Measurements from ENCODE around the gene EPS8L2. TPM values are rescaled to one million over a fixed set of nuclear protein-coding genes. Genes with fewer than 3 reads are reported as not detected.

The EPS8L2 gene
- total RNA-seq, 1 experiment from 2014 or later: 264 TPM

GRCh38 chr11:698493-699115 is 7.4 kb upstream of the EPS8L2 start:
- in situ Hi-C loops (cut with HindIII; ENCODE audit: low pct_unique_long_range_greater_than_20kb, low sequenced_read_pairs): no loop called here
- DNase-seq (ENCODE audit: low read depth): no peak

- in situ Hi-C loops (cut with HindIII; ENCODE audit: low pct_unique_long_range_greater_than_20kb, low sequenced_read_pairs): no loop called here
- DNase-seq (ENCODE audit: low read depth): no peak
These were observed 6.9 kb upstream of the EPS8L2 start for GRCh38 chr11:699116-699508.

GRCh38 chr11:699753-700152 is 6.3 kb upstream of the EPS8L2 start:
- no peak for DNase-seq (ENCODE audit: low read depth)
- in situ Hi-C loops (cut with HindIII; ENCODE audit: low pct_unique_long_range_greater_than_20kb, low sequenced_read_pairs): no loop called here

DNA sequence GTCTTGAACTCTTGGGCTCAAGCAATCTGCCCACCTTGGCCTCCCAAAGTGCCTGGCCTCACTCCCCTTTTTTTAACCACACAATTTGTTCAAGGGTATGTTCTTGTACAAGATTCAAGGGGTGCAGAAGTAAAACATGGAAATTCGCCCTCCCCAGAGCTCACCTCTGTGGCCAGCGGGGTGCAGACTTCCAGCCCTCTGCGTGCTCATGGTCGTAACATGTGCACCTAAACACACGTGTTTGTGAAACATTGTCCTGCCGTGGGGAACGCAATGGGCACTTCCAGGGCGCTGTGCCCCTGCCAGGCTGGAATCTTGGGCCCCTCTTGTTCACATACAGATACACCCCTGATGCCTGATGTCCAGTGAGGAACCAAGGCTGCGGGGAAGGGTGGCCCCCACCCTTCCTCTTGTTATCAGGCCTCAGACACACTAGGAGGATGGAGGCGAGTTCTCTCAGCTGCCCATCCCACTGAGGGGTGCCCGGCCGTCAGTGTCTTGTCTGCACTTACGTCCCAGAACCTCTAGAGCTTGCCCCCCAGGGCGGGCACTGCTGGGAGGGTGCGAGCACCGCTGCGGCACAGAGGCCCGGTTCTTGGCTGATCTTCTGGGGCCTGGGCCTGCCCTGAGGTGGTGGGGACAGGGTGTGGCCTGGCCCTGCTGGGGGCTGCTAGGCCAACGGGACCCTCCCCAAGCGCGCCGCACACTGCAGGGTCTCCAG is 4.1 kb upstream of the EPS8L2 start:
- in situ Hi-C loops (cut with HindIII; ENCODE audit: low pct_unique_long_range_greater_than_20kb, low sequenced_read_pairs): no loop called here
- DNase-seq (ENCODE audit: low read depth): no peak

DNA sequence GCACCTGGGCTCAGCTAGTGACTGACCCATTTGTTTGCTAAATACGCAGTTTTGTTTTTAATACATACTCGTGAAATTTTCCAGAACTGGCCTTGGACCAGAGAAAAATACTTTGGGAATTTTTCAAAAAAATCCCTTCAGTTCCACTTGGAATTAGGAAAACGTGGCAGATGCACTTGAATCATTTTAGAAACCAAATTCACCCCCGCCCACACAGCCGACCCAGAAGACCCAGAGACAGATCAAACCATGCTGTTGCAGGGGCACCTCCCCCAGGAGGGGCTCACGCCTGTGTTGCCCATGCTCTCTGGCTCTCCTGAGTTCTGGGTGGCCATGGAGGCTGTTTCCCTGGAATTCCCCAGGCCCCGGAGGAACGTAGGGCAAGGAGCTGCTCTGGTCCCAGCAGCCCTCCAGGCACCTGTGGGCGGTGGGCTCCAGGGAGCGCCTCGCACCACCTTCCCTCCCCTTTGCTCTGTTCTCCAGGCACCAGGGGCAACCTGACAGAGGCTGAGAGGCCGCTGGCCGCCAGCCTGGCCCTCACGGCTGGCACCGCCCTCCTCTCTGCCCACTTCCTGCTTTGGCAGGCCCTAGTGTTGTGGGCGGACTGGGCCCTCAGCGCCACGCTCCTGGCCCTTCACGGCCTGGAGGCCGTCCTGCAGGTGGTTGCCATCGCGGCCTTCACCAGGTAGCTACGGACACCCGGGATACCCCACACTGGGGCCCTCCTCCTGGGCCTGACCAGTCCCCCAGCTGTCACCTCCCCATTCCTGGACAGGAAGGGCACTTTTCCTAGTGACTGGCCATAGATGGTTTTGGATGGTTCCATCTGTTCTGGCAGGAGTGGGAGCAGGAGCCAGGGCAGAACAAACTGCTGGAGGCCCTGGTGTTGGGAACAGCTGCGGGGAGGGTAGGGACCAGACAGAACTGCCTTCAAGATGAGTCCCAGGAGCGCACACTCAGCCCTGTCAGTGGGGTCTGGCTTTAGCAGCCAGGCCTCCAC is 3.3 kb upstream of the EPS8L2 start:
- in situ Hi-C loops (cut with HindIII; ENCODE audit: low pct_unique_long_range_greater_than_20kb, low sequenced_read_pairs): no loop called here
- DNase-seq (ENCODE audit: low read depth): peak; percentile 40

- in situ Hi-C loops (cut with HindIII; ENCODE audit: low pct_unique_long_range_greater_than_20kb, low sequenced_read_pairs): no loop called here
- DNase-seq (ENCODE audit: low read depth): no peak
These were observed 2.5 kb upstream of the EPS8L2 start for GRCh38 chr11:703506-703905.

DNA sequence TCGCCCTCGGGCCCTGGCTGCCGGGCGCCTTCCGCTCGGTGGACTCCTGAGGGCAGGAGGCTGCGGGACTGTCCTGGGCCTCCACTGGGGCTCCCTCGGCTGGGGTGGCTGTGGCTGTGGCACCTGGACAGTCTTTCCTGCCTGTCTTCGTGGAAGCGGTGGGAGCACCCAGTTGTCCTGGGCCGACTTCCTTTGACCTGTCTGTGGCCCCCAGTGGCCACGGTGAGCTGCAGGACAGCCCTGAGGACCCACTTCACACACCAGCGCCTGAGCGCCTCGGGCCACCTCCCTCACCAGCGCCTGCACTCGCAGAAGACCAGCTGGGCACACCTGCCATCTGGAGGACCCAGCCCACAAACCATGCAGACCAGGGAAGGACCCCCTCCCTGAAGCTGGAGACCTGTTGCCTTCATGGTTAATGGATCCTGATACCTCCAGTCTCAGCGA is 1.8 kb upstream of the EPS8L2 start:
- in situ Hi-C loops (cut with HindIII; ENCODE audit: low pct_unique_long_range_greater_than_20kb, low sequenced_read_pairs): no loop called here
- no peak for DNase-seq (ENCODE audit: low read depth)

DNA sequence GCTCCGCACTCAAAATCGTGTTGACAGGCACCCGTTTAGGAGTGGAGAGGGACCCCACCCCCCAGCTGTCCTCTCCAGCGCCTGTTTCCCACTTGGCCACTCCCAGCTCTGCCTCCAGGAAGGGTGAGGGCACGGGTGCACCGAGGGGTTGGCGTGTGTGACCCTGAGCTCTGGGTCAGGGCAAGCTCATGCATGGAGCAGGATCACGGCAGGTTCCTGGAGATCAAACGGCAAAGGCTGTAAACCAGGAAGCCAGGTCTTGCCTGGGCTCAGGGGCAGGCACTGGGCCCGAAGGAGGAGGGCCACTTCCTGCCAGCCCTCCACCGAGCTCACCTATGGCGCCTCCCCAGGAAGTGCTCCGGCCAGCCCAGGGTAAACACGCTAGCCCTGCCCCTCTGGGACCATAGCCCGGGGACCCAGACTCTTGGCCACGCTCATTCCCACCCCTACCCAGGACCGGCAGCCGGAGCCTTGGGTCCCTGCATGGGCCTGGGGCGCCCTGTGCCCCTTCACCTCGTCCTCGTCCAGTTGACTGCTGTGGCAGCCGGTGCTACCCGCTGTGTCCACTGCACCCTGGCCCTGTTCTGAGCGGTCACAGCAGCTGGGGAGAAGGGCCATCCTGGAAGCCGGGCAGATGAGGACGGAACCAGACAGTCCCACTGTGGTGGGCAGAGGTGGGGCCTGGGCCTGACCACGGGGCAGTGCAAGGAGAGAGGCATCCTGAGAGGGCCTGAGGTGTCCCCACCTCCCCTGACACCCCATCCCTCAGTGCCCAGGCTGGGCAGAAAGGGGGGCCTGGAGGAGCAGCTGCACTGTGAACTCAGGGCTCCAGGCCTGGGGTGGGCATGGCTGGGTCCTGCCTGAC is 1.0 kb upstream of the EPS8L2 start:
- peak; percentile 69 for DNase-seq (ENCODE audit: low read depth)
- in situ Hi-C loops (cut with HindIII; ENCODE audit: low pct_unique_long_range_greater_than_20kb, low sequenced_read_pairs): no loop called here

DNA sequence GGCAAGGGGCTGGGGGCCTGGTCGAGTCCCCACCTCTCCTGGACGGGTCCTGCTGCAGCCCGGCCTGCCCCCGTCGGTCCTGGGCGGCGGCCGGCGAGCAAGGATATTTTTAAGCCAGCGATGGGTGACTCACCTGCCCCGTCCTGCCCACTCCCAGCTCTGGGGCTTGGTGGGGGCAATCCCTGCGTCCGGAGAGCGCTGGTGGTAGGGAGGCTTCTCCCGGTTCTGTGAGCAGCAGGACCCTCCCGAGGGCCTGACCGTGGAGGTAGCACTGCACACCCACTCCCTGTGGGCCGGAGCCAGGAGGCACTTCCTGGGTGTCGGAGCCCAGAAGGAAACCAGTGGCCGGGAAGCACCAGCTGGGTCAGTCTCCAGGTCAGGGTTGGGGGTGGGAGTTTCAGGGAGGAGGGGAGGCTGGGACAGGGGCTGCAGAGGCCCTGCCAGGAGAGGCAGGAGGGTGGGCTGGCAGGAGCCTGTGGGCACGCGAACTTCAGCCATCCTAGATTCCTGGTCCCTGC is 467 bp downstream of the EPS8L2 start:
- in situ Hi-C loops (cut with HindIII; ENCODE audit: low pct_unique_long_range_greater_than_20kb, low sequenced_read_pairs): no loop called here
- no peak for DNase-seq (ENCODE audit: low read depth)

DNA sequence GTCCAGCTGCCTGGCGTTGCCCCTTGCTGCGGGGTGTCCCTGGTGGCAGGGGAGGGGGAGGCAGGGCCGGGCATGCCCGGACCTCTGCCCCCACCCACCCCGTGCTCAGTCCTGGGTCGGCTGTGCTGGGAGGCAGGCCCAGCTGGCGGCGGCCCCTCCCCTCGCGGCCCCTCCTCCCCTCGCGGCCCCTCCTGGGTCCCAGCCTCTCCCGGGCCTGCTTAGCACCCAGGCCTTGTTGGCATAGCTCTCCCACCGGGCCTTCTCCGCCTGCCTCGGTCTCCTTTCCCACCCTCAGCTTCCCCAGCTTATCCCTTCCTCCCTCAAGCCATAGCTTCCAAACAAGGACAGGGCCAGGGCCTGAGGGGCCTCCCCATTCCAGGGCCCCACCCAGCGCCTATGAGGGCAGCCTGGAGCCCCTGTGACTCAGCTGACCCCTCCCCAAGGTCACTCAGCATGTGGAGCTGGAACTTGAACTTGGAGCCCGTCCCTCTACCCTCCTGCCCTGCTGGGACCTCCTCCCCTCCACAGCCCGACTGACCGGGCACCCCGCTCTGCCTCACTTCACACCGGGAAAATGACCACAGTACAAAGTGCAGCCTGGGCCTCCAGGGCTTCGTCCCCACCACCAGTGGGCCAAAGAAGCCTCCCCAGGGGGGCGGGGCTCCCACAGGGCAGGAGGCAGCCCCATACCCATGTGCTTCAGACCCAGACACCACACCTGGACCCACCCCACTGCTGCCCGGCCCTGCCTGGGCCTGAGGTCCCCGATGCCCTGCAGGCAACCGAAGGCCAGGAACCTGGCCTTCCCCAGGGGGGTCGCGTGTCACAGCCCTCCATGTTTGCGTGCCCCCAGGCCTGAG is 1.2 kb downstream of the EPS8L2 start:
- peak; percentile 89 for DNase-seq (ENCODE audit: low read depth)
- in situ Hi-C loops (cut with HindIII; ENCODE audit: low pct_unique_long_range_greater_than_20kb, low sequenced_read_pairs): no loop called here

DNA sequence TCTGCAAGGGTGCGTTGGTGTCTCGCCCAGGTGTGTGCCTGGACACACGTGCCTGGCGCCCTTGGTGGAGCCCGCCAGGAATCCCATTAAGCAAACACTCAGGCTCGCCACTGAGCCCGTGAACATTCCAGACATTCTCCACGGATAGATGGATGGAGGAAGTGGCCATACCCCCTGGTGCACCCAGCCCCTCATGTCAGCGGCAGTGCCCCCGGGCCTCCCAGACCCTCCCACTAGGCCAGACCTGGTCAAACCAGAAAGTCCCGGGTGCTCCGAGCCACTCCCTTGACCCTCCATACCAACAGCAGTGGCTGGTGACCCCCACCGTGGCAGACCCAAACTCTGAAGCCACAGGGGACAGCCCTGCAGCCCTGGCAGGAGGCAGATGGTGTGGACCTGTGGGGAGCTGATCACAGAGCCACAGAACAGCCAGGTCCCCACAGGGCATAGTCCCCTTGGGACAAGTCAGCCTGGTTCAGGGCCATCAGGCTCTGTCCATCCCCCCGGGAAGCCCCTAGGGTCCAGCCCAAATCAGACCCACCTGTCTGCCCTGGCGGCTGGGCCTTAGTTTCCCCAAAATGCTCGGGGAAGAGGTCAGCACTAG is 1.9 kb downstream of the EPS8L2 start:
- in situ Hi-C loops (cut with HindIII; ENCODE audit: low pct_unique_long_range_greater_than_20kb, low sequenced_read_pairs): no loop called here
- DNase-seq (ENCODE audit: low read depth): peak; percentile 76

DNA sequence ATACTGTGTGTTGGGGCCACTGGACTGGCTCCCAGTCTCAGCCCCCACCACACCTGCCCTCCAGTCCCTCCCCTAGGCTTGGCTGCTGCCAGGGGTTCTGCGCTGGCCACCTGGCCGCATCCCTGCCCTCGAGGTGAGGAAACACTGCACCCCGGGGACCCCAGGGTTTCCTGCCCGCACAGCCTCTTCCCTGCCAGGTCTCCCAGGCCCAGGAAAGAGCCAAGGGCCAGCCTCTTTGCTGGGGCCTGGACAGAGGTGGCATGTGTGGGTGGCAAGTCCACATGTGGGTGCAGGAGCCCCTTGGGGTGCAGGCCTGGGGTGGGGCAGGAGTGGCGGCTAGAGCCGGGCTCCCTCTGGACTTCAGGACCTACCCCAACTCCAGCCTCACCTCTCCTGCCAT is 2.5 kb downstream of the EPS8L2 start:
- no peak for DNase-seq (ENCODE audit: low read depth)
- in situ Hi-C loops (cut with HindIII; ENCODE audit: low pct_unique_long_range_greater_than_20kb, low sequenced_read_pairs): no loop called here

GRCh38 chr11:709109-709997 is 3.3 kb downstream of the EPS8L2 start:
- in situ Hi-C loops (cut with HindIII; ENCODE audit: low pct_unique_long_range_greater_than_20kb, low sequenced_read_pairs): no loop called here
- no peak for DNase-seq (ENCODE audit: low read depth)

DNA sequence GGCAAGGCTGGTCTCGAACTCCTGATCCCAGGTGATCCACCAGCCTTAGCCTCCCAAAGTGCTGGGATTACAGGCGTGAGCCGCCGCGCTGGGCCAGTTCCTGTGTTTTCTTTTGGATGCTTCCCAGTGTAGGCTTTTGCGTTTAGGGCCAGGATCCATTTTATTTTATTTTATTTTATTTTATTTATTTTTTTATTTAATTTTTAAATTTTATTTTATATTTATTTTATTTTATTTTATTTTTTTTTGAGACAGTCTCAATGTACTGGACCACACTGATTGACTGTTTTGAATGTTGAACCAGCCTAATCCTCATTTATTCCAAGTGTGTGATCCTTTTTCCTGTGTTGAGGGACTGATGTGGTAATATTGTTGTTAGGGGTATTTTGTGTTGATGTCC is 8.4 kb downstream of the EPS8L2 start:
- in situ Hi-C loops (cut with HindIII; ENCODE audit: low pct_unique_long_range_greater_than_20kb, low sequenced_read_pairs): no loop called here
- no peak for DNase-seq (ENCODE audit: low read depth)

DNA sequence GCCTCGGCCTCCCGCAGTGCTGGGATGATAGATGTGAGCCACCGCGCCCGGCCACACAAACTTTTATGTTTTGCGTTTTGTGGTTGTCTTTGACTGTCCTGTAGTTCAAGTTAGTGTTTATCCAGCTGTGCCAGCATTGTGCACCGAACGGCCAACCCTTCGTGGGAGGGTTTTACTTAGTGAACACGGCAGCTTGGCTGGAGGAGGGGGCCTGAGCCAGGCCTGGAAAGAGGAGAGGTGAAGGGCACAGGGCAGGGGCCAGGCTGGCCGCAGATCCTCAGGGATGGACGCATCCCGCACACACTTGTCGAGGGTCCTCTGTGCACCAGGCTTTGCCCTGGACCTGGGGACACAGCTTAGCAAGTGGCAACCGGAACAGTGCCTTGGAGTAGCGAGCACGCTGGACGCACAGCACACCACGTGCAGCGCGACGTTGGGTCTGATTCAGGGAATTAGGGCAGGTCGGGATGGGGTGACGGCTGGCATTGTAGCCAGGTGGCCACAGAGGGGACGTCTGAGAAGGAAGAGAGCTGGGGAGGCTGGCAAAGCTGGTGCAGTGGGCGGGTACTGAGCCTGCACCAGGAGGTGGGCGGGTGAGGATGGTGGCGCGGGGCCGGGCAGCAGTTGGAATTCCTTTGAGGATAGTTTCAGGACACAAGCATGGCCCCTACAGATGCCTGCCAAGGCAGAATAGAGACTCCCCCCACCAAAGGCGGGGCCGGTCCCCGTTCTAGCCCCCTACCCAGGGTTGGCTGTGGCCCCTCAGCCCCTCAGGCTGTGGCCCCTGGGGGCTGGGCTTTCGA is 13.4 kb downstream of the EPS8L2 start:
- DNase-seq (ENCODE audit: low read depth): no peak
- in situ Hi-C loops (cut with HindIII; ENCODE audit: low pct_unique_long_range_greater_than_20kb, low sequenced_read_pairs): no loop called here
